Measurements from ENCODE around the gene NOS1AP. TPM values are rescaled to one million over a fixed set of nuclear protein-coding genes. Genes with fewer than 3 reads are reported as not detected.

Gene NOS1AP
- total and polyA plus RNA-seq, 2 experiments from 2014 or later = 5.8 to 6.6 TPM

DNA sequence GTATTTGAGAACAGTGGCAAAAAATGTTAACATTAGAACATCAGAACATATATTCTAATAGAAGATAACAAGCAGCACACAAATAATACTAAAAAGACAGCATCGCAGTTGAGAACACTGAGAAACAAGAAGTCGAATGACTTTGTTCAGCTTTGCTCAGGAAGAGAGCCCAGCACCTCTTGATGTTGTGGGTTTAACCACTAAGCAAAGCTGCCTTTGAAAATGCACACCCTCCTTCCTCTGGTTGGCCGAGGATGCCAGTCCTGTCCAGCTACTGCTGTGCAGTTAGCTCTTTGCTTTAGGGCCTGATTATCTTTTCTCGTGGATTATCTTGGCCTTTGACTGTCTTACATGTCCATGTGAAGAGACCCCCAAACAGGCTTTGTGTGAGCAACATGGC lies 246.7 kb downstream of the NOS1AP start:
- no peak overlapping the region for H3K4me2 ChIP-seq
- no peak overlapping the region for H2AFZ ChIP-seq
- Mint-ChIP-seq H3K27ac (no peak overlapping the region), H3K4me3 (no peak overlapping the region), H3K36me3 (ENCODE audit: low read depth) (peaks cover 4% of the 10 kb centered on the region; the same call in 2 of the 3 replicates), H3K4me1 (peaks cover 10% of the 10 kb centered on the region; the same call in 1 of the 3 replicates), H3K9me3 (no peaks in the 10 kb centered on the region; the same call in 2 of the 3 replicates), H3K27me3 (ENCODE audit: insufficient read depth, low read depth, poor library complexity) (no peaks in the 10 kb centered on the region)
- H3K9me2 ChIP-seq (ENCODE audit: insufficient read depth) = no peaks in the 10 kb centered on the region
- no peak for DNase-seq (ENCODE audit: low spot score)
- no peaks in the 10 kb centered on the region for H3K79me2 ChIP-seq (replicated peaks; ENCODE audit: insufficient read depth)
- TF ChIP-seq ZNF331 (CRISPR knock-in tag; IDR thresholded peaks at IDR 0.05; ENCODE audit: low read depth) = no peak
- TF ChIP-seq EZH2 (IDR thresholded peaks at IDR 0.05; ENCODE audit: low read depth, unreplicated experiment) = no peak
- TF ChIP-seq, protein P1, sequence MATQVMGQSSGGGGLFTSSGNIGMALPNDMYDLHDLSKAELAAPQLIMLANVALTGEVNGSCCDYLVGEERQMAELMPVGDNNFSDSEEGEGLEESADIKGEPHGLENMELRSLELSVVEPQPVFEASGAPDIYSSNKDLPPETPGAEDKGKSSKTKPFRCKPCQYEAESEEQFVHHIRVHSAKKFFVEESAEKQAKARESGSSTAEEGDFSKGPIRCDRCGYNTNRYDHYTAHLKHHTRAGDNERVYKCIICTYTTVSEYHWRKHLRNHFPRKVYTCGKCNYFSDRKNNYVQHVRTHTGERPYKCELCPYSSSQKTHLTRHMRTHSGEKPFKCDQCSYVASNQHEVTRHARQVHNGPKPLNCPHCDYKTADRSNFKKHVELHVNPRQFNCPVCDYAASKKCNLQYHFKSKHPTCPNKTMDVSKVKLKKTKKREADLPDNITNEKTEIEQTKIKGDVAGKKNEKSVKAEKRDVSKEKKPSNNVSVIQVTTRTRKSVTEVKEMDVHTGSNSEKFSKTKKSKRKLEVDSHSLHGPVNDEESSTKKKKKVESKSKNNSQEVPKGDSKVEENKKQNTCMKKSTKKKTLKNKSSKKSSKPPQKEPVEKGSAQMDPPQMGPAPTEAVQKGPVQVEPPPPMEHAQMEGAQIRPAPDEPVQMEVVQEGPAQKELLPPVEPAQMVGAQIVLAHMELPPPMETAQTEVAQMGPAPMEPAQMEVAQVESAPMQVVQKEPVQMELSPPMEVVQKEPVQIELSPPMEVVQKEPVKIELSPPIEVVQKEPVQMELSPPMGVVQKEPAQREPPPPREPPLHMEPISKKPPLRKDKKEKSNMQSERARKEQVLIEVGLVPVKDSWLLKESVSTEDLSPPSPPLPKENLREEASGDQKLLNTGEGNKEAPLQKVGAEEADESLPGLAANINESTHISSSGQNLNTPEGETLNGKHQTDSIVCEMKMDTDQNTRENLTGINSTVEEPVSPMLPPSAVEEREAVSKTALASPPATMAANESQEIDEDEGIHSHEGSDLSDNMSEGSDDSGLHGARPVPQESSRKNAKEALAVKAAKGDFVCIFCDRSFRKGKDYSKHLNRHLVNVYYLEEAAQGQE (IDR thresholded peaks at IDR 0.05; ENCODE audit: unreplicated experiment) = no peak
- no peak for TF ChIP-seq CREB1 (CRISPR knock-in tag; IDR thresholded peaks at IDR 0.05; ENCODE audit: low read depth)
- TF ChIP-seq NANOG (IDR thresholded peaks at IDR 0.05; ENCODE audit: borderline replicate concordance) = no peak
- TF ChIP-seq JUNB (IDR thresholded peaks at IDR 0.05; ENCODE audit: unreplicated experiment) = no peak
- no peak for TF ChIP-seq POLR2AphosphoS5 (IDR thresholded peaks at IDR 0.05; ENCODE audit: low read depth)
- TF ChIP-seq STAT1 (IDR thresholded peaks at IDR 0.05; ENCODE audit: unreplicated experiment) = no peak
- no peak for TF ChIP-seq ZNF114 (CRISPR knock-in tag; IDR thresholded peaks at IDR 0.05)
- no peak for TF ChIP-seq ETS1 (IDR thresholded peaks at IDR 0.05)
- no peak for TF ChIP-seq ZNF462 (CRISPR knock-in tag; IDR thresholded peaks at IDR 0.05)
- TF ChIP-seq, protein P2, sequence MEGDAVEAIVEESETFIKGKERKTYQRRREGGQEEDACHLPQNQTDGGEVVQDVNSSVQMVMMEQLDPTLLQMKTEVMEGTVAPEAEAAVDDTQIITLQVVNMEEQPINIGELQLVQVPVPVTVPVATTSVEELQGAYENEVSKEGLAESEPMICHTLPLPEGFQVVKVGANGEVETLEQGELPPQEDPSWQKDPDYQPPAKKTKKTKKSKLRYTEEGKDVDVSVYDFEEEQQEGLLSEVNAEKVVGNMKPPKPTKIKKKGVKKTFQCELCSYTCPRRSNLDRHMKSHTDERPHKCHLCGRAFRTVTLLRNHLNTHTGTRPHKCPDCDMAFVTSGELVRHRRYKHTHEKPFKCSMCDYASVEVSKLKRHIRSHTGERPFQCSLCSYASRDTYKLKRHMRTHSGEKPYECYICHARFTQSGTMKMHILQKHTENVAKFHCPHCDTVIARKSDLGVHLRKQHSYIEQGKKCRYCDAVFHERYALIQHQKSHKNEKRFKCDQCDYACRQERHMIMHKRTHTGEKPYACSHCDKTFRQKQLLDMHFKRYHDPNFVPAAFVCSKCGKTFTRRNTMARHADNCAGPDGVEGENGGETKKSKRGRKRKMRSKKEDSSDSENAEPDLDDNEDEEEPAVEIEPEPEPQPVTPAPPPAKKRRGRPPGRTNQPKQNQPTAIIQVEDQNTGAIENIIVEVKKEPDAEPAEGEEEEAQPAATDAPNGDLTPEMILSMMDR (conservative IDR thresholded peaks at IDR 0.05; ENCODE audit: low read depth in 2 of 2) = no peak
- TF ChIP-seq EZH2phosphoT487 (IDR thresholded peaks at IDR 0.05; ENCODE audit: unreplicated experiment) = no peak
- H3K36me3 ChIP-seq (ENCODE audit: insufficient read depth) = no peaks in the 10 kb centered on the region
- H3F3A ChIP-seq (replicated peaks; ENCODE audit: low read depth) = no peaks in the 10 kb centered on the region
- no peak overlapping the region for H3K27ac ChIP-seq (ENCODE audit: low read depth)
- ATAC-seq = no peak
- H3K4me3 ChIP-seq = no peak overlapping the region
- no peaks in the 10 kb centered on the region for H3K27me3 ChIP-seq (ENCODE audit: insufficient read depth)
- H4K20me1 ChIP-seq (replicated peaks; ENCODE audit: insufficient read depth) = no peaks in the 10 kb centered on the region
- H3K4me1 ChIP-seq (ENCODE audit: insufficient read depth) = no peaks in the 10 kb centered on the region; the same call in 1 of the 2 replicates
